Middle frontal gyrus (tissue), 1 donor: Measurements from ENCODE around the gene KCNMA1.

Experiments
- DNase-seq: peaks from one replicate; pipeline ENCODE4 v3.0.0-alpha.2; 2015; ENCODE audit warnings: low spot score; ENCODE audit errors: extremely low spot score

The KCNMA1 gene

GRCh38 chr10:77378366-77379349, 258.9 kb downstream of the KCNMA1 start:
- no peak for DNase-seq

- DNase-seq = no peak
These were observed 259.8 kb downstream of the KCNMA1 start for GRCh38 chr10:77377678-77378352.

- no peak for DNase-seq
These were observed 260.6 kb downstream of the KCNMA1 start for GRCh38 chr10:77377034-77377433.

- DNase-seq = no peak
These were observed 263.4 kb downstream of the KCNMA1 start for GRCh38 chr10:77374189-77374656.

- DNase-seq = no peak
These were observed 265.5 kb downstream of the KCNMA1 start for GRCh38 chr10:77371848-77372799.

GRCh38 chr10:77371421-77371820, 266.2 kb downstream of the KCNMA1 start:
- DNase-seq = no peak

GRCh38 chr10:77368006-77368405, 269.6 kb downstream of the KCNMA1 start:
- no peak for DNase-seq

GRCh38 chr10:77363210-77363609, 274.4 kb downstream of the KCNMA1 start:
- no peak for DNase-seq

GRCh38 chr10:77361831-77362230, 275.8 kb downstream of the KCNMA1 start:
- no peak for DNase-seq

- DNase-seq = no peak
These were observed 276.2 kb downstream of the KCNMA1 start for GRCh38 chr10:77361426-77361825.

- no peak for DNase-seq
These were observed 276.8 kb downstream of the KCNMA1 start for GRCh38 chr10:77360835-77361234.

GRCh38 chr10:77359950-77360520, 277.6 kb downstream of the KCNMA1 start:
- DNase-seq = no peak

GRCh38 chr10:77359287-77359691, 278.3 kb downstream of the KCNMA1 start:
- DNase-seq = no peak

- DNase-seq = no peak
These were observed 279.0 kb downstream of the KCNMA1 start for GRCh38 chr10:77358656-77359055.

GRCh38 chr10:77357611-77358310, 279.8 kb downstream of the KCNMA1 start:
- DNase-seq = no peak

GRCh38 chr10:77357185-77357584, 280.4 kb downstream of the KCNMA1 start:
- no peak for DNase-seq

GRCh38 chr10:77355844-77356243, 281.8 kb downstream of the KCNMA1 start:
- DNase-seq = no peak

- DNase-seq = no peak
These were observed 286.2 kb downstream of the KCNMA1 start for GRCh38 chr10:77351386-77351785.

- DNase-seq = no peak
These were observed 286.9 kb downstream of the KCNMA1 start for GRCh38 chr10:77350711-77351119.

- no peak for DNase-seq
These were observed 287.5 kb downstream of the KCNMA1 start for GRCh38 chr10:77350134-77350533.
